A204.1 (cell line): ENCODE measurements around the gene FGF2.
A peak's percentile ranks its signal among the peaks of the same experiment; 100 is the strongest.
"Not testable (repeated sequence)": the region's sequence is repeated elsewhere in the genome, so short reads cannot be mapped to it uniquely, and the experiment has no call there.

ENCODE experiments used
- FAIRE-seq: peaks from 2 replicates; lab custom pipeline; 2012; peaks lifted over from hg19 to GRCh38; lab: Jason Lieb, UNC

FGF2 gene

DNA sequence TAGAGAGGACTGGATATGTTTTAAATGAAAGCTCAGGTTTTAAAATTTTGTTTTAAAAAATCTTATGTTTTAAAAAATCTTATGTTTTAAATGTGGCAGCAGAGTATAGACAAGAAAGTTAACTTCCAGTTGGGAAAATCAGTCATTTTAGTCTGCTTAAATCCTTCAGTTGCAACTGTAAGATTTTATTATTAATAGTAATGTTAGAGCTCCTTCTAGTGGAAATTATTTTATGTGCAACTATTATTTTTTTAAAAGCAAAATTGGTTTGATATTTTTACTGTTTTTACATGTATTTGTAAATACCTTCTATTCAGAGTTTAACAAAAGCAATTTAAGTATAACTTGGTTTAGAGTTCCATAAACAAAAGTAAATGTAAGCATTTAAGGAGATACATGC is 104.2 kb downstream of the FGF2 start:
- peak; percentile 99 for FAIRE-seq

DNA sequence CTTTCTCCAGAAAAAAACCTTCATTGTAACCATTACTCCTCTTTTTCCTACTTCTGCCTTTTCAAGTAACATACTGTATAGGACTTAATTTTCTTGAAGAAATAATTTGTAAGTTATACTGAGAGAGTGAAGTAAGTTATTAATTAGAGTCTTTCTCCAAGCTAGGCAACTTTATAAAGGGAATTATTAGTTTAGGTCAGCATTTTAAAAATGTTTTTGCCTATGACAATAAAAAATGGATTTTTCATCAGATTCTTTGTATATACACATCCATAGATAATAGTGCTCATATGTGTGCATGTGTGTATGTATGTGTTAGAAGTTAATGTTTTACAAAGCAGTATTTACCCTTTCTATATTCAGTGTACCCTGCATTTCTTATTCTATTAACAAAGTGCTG is 106.1 kb downstream of the FGF2 start:
- no peak for FAIRE-seq

DNA sequence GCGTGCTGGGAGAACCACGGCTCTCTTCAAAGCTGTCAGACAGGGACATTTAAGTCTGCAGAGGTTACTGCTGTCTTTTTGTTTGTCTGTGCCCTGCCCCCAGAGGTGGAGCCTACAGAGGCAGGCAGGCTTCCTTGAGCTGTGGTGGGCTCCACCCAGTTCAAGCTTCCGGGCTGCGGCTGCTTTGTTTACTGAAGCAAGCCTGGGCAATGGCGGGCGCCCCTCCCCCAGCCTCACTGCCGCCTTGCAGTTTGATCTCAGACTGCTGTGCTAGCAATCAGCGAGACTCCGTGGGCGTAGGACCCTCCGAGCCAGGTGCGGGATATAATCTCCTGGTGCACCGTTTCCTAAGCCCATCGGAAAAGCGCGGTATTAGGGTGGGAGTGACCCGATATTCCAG is 118.5 kb downstream of the FGF2 start:
- FAIRE-seq: not testable (repeated sequence)

DNA sequence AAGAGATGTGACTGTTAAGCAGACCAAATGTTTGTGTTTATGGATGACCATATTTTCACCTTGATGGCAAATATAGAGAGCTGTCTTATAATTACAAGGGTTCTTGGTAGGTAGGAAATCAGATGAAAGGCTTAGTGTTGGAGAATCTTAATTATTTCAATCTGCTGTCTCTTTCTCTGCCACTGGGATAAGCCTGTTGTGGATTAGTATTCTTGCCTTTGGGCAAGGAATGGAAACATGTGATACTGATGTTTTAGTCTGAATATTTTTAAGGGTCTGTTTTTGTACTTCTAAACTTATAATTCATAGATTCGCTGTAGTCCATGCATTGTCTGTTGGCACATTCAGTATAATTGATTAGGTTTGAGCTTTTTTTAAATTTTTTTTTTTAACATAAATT is 119.5 kb downstream of the FGF2 start:
- no peak for FAIRE-seq
